Uterus (tissue), 4 donors: Measurements from ENCODE around the gene HABP4. TPM values are rescaled to one million over a fixed set of nuclear protein-coding genes. Genes with fewer than 3 reads are reported as not detected.

Source experiments
- DNase-seq, 2 donors: peaks; one replicate each; pipeline ENCODE4 v3.0.0-alpha.2; 2019 to 2020
- H3K27ac ChIP-seq, 2 donors: fragments of 200-600 bp; sonication (generic); 1 replicate in 1 of 2; 2 replicates in 1 of 2; pipeline ENCODE4 v1.5.1; 2016 to 2018
- H3K27me3 ChIP-seq, 2 donors: fragments of 200-600 bp; sonication (generic); one replicate each; pipeline ENCODE4 v1.5.1; 2018 to 2019; ENCODE audit warnings: control low read depth in 1 of 2
- H3K36me3 ChIP-seq, 2 donors: fragments of 200-600 bp; sonication (generic); one replicate each; pipeline ENCODE4 v1.5.1; 2019; ENCODE audit warnings: control low read depth in 1 of 2
- H3K4me1 ChIP-seq, 2 donors: fragments of 200-600 bp; sonication (generic); one replicate each; pipeline ENCODE4 v1.5.1; 2018 to 2019; ENCODE audit warnings: control low read depth in 1 of 2
- H3K4me3 ChIP-seq, 2 donors: fragments of 200-600 bp; sonication (generic); 1 replicate in 1 of 2; 2 replicates in 1 of 2; pipeline ENCODE4 v1.5.1; 2018 to 2019; ENCODE audit warnings: mild to moderate bottlenecking in 1 of 2
- H3K9me3 ChIP-seq, 2 donors: fragments of 200-600 bp; sonication (generic); one replicate each; pipeline ENCODE4 v1.5.1; 2019; ENCODE audit warnings: control low read depth in 1 of 2
- CTCF ChIP-seq, 4 experiments: fragments of 200-600 bp in 2 of 4; fragments of 450-650 bp in 2 of 4; sonication (generic) in 2 of 4; IDR thresholded peaks; one replicate each; pipeline ENCODE4 v1.5.1; 2016 to 2019; ENCODE audit warnings: antibody characterized with exemption in 4 of 4, mild to moderate bottlenecking in 2 of 4, moderate library complexity in 1 of 4
- POLR2A ChIP-seq, 2 donors: fragments of 450-650 bp; IDR thresholded peaks; one replicate each; pipeline ENCODE4 v1.6.1; 2016; ENCODE audit warnings: antibody characterized with exemption in 2 of 2, mild to moderate bottlenecking in 1 of 2, moderate library complexity in 1 of 2
- intact Hi-C: fragments of 100-400 bp; cut with DNase I; formaldehyde crosslinking; loops from one replicate; pipeline ENCODE4 v1.15.1; 2023; ENCODE audit warnings: low total_unique reads
- total RNA-seq, 4 donors: library from RNA; depleted of rRNA in 3 of 4; stranded (reverse); fragments of >200 nt in 3 of 4; gene quantifications; one replicate each; pipeline versions ENCODE4 v1.1.0 to v1.2.4, GENCODE V29; 2014 to 2023
- donor health status: DM: yes; HTN: yes; CAD: no.

The HABP4 gene
- total RNA-seq, 4 donors from 2014 or later: 4.1 to 19.4 (median 11.9) TPM

GRCh38 chr9:96496368-96497116 lies 46.6 kb downstream of the HABP4 start:
- no peaks in the 10 kb centered on the region for H3K27me3 ChIP-seq
- intact Hi-C loops: no loop called here
- no peak for TF ChIP-seq POLR2A (IDR thresholded peaks at IDR 0.05)
- no peak for TF ChIP-seq CTCF (IDR thresholded peaks at IDR 0.05)
- H3K9me3 ChIP-seq: no peaks in the 10 kb centered on the region
- no peak for DNase-seq
- no peaks in the 10 kb centered on the region for H3K36me3 ChIP-seq
- H3K4me3 ChIP-seq: no peak overlapping the region
- H3K4me1 ChIP-seq: no peaks in the 10 kb centered on the region
- no peak overlapping the region for H3K27ac ChIP-seq

GRCh38 chr9:96497117-96497399 lies 47.1 kb downstream of the HABP4 start:
- no peaks in the 10 kb centered on the region for H3K4me1 ChIP-seq
- intact Hi-C loops: no loop called here
- H3K9me3 ChIP-seq: no peaks in the 10 kb centered on the region
- no peaks in the 10 kb centered on the region for H3K36me3 ChIP-seq
- TF ChIP-seq POLR2A (IDR thresholded peaks at IDR 0.05) (no peak), CTCF (IDR thresholded peaks at IDR 0.05) (no peak)
- no peak overlapping the region for H3K4me3 ChIP-seq
- no peak overlapping the region for H3K27ac ChIP-seq
- no peaks in the 10 kb centered on the region for H3K27me3 ChIP-seq
- no peak for DNase-seq

GRCh38 chr9:96498796-96499195 lies 48.8 kb downstream of the HABP4 start:
- H3K9me3 ChIP-seq: no peaks in the 10 kb centered on the region
- intact Hi-C loops: no loop called here
- TF ChIP-seq CTCF (IDR thresholded peaks at IDR 0.05) (no peak), POLR2A (IDR thresholded peaks at IDR 0.05) (no peak)
- no peaks in the 10 kb centered on the region for H3K27me3 ChIP-seq
- no peaks in the 10 kb centered on the region for H3K4me1 ChIP-seq
- no peak overlapping the region for H3K4me3 ChIP-seq
- H3K27ac ChIP-seq: no peak overlapping the region
- H3K36me3 ChIP-seq: no peaks in the 10 kb centered on the region
- no peak for DNase-seq

- H3K4me1 ChIP-seq: no peaks in the 10 kb centered on the region
- no peak for DNase-seq
- no peaks in the 10 kb centered on the region for H3K27me3 ChIP-seq
- H3K27ac ChIP-seq: no peak overlapping the region
- TF ChIP-seq POLR2A (IDR thresholded peaks at IDR 0.05): no peak
- TF ChIP-seq CTCF (IDR thresholded peaks at IDR 0.05): no peak
- intact Hi-C loops: no loop called here
- no peaks in the 10 kb centered on the region for H3K36me3 ChIP-seq
- no peaks in the 10 kb centered on the region for H3K9me3 ChIP-seq
- no peak overlapping the region for H3K4me3 ChIP-seq
Observed at GRCh38 chr9:96499257-96499656, 49.3 kb downstream of the HABP4 start.

- no peaks in the 10 kb centered on the region for H3K36me3 ChIP-seq
Observed at GRCh38 chr9:96500696-96501632, 51.0 kb downstream of the HABP4 start.

More at GRCh38 chr9:96500696-96501632, 51.0 kb downstream of the HABP4 start:
- Histone ChIP-seq H3K4me3 (no peak overlapping the region), H3K4me1 (no peaks in the 10 kb centered on the region), H3K27me3 (no peaks in the 10 kb centered on the region), H3K9me3 (no peaks in the 10 kb centered on the region), H3K27ac (no peak overlapping the region)
- no peak for TF ChIP-seq POLR2A (IDR thresholded peaks at IDR 0.05)
- no peak for TF ChIP-seq CTCF (IDR thresholded peaks at IDR 0.05)
- intact Hi-C loops: no loop called here
- no peak for DNase-seq
